ENCODE results near the gene SLC7A6OS. TPM values are rescaled to one million over a fixed set of nuclear protein-coding genes. Genes with fewer than 3 reads are reported as not detected.

SLC7A6OS gene
- total RNA-seq, result 4.2 and 6.2 TPM in 2 replicates

DNA sequence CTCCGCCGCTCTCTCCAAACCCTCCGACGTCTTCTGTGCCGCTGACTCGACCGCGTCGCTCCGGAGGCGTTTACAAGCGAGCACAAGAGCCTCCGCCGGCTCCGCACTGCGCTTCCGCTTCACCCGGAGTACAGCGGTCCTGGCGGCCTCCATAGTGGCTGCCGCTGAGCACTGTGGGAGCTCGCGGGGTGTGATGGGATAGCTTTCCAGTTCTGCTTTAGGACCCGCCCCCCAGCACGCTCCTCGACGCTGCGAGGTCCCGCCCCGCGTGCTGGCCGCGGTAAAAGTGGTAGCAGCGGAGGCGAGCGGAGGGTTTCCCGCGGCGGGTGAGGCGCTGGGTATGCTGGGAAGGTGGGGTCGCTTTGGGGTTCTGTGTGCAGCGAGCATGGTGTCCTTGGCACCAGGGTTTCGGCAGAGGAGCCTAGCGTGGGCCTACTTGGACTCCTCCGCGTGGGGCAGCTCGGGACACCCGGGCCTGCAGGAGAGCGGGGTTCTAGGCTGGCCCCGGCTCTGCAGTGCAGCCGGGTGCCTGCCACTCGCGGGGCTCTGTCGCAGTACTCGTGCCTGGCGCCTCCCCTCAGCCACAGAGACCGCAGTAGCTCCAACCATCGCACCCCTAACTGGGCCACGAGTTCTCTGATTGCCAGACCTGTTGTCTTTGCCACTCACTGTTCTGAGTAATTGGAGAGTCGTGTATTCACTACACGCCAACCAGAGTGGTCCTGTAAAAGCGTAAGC lies at the start of gene SLC7A6OS, which contains the start of gene PRMT7:
SLC7A6OS (minus strand) TSS at position 173 of the 738 bp plus-strand sequence; CDS start at position 153, 20 bp downstream.
PRMT7 (plus strand) TSS at position 246 of the 738 bp plus-strand sequence. CDS start 4,961 bp downstream, outside the sequence.

GRCh38 chr16:68264128-68265077 lies 46.3 kb downstream of the SLC7A6OS start, which contains the start of gene SLC7A6:
TSS of gene SLC7A6 (plus strand) at chr16:68264526. CDS start at chr16:68274727, 10,201 bp downstream.

Other genes with a start within 250 kb of the SLC7A6OS start
- 15.7 and 18.8 TPM in 2 replicates for gene NFATC3, start 225.6 kb downstream of the SLC7A6OS start, total RNA-seq
- gene ESRP2, start 74.8 kb downstream of the SLC7A6OS start, total RNA-seq, result not detected in 2 replicates
- gene PLA2G15, start 65.6 kb downstream of the SLC7A6OS start, total RNA-seq, result 11.7 and 13.8 TPM in 2 replicates
- 5.3 and 13.6 TPM in 2 replicates for gene SLC7A6, start 46.4 kb downstream of the SLC7A6OS start, total RNA-seq
- gene PRMT7, start 73 bp upstream of the SLC7A6OS start, total RNA-seq, result 32.4 and 33.9 TPM in 2 replicates
- under 0.01 TPM in 1 of 2 replicates, not detected in the other for gene SMPD3, start 137.6 kb upstream of the SLC7A6OS start, total RNA-seq
- gene ZFP90, start 228.3 kb upstream of the SLC7A6OS start, total RNA-seq, result 19.4 and 27.5 TPM in 2 replicates

All from cardiac ventricle fibroblast (primary cell).